Measurements from ENCODE around the gene FAM120B.
A peak's percentile ranks its signal among the peaks of the same experiment; 100 is the strongest.

Gene FAM120B

GRCh38 chr6:170272341-170273065 lies 34.1 kb upstream of the FAM120B start:
- no peak for DNase-seq

GRCh38 chr6:170273191-170273590 lies 33.4 kb upstream of the FAM120B start:
- DNase-seq: no peak

GRCh38 chr6:170273681-170274080 lies 32.9 kb upstream of the FAM120B start:
- no peak for DNase-seq

GRCh38 chr6:170274713-170275560 lies 31.6 kb upstream of the FAM120B start:
- no peak for DNase-seq

GRCh38 chr6:170276369-170277057 lies 30.0 kb upstream of the FAM120B start:
- DNase-seq: no peak

- DNase-seq: no peak
These were observed 28.4 kb upstream of the FAM120B start for GRCh38 chr6:170277893-170278742.

GRCh38 chr6:170278743-170279094 lies 27.8 kb upstream of the FAM120B start:
- DNase-seq: no peak

GRCh38 chr6:170279426-170279825 lies 27.1 kb upstream of the FAM120B start:
- no peak for DNase-seq

GRCh38 chr6:170279977-170280688 lies 26.4 kb upstream of the FAM120B start:
- DNase-seq: peak in 1 of 2 donors; percentile 44

GRCh38 chr6:170280689-170281045 lies 25.9 kb upstream of the FAM120B start:
- DNase-seq: no peak

GRCh38 chr6:170281331-170282292 lies 24.9 kb upstream of the FAM120B start:
- no peak for DNase-seq

- no peak for DNase-seq
These were observed 23.9 kb upstream of the FAM120B start for GRCh38 chr6:170282512-170283158.

GRCh38 chr6:170283212-170284081 lies 23.1 kb upstream of the FAM120B start:
- no peak for DNase-seq

GRCh38 chr6:170284126-170284773 lies 22.3 kb upstream of the FAM120B start:
- no peak for DNase-seq

GRCh38 chr6:170284866-170285469 lies 21.6 kb upstream of the FAM120B start:
- no peak for DNase-seq

- no peak for DNase-seq
These were observed 21.1 kb upstream of the FAM120B start for GRCh38 chr6:170285482-170285881.

GRCh38 chr6:170286246-170286933 lies 20.2 kb upstream of the FAM120B start:
- no peak for DNase-seq

GRCh38 chr6:170286934-170287265 lies 19.7 kb upstream of the FAM120B start:
- no peak for DNase-seq
